ENCODE data around the gene ARPC5.

The ARPC5 gene

GRCh38 chr1:183578856-183579255 is 56.7 kb downstream of the ARPC5 start:
- Histone ChIP-seq H3K36me3 (ENCODE audit: control insufficient read depth, insufficient read depth, low read length) (no peaks in the 10 kb centered on the region), H3K9me3 (ENCODE audit: control insufficient read depth, low read length) (no peaks in the 10 kb centered on the region), H3K4me3 (ENCODE audit: insufficient read depth, low read depth, low read length, poor library complexity, severe bottlenecking) (no peak overlapping the region), H3K27ac (ENCODE audit: insufficient read depth, low read length, poor library complexity, severe bottlenecking) (no peak overlapping the region), H3K27me3 (replicated peaks; ENCODE audit: control insufficient read depth, insufficient read depth, low read length, poor library complexity, severe bottlenecking) (no peaks in the 10 kb centered on the region), H3K4me1 (ENCODE audit: control insufficient read depth, insufficient read depth, low read length, poor library complexity, severe bottlenecking) (no peaks in the 10 kb centered on the region)
- no peak for DNase-seq

DNA sequence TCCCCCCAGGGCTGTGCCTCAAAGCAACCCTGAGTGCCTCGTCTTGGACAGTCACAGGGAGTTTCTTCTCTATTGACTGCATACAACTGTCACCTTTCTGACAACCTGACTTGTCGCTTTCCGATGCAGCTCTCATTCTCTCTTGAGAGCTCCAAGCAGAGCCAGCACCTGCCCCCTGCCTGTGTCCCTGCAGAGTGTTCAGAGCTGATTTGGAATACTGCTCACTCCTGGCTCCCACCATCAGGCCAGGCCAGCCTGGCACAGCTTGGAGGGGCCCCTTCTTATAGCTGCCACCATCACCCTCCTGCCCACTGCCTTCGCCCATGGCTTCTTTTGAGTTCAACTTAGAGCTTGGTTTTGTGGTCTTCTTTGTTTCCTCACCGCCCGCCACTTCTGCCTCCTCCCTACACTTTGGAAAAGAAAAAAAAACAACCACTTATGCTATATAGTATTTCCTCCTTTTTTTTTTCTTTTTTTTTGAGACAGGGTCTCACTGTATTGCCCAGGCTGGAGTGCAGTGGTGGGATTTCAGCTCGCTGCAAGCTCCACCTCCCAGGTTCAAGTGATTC is 57.6 kb downstream of the ARPC5 start:
- Histone ChIP-seq H3K4me1 (ENCODE audit: control insufficient read depth, insufficient read depth, low read length, poor library complexity, severe bottlenecking) (no peaks in the 10 kb centered on the region), H3K27ac (ENCODE audit: insufficient read depth, low read length, poor library complexity, severe bottlenecking) (no peak overlapping the region), H3K9me3 (ENCODE audit: control insufficient read depth, low read length) (no peaks in the 10 kb centered on the region), H3K27me3 (replicated peaks; ENCODE audit: control insufficient read depth, insufficient read depth, low read length, poor library complexity, severe bottlenecking) (no peaks in the 10 kb centered on the region), H3K4me3 (ENCODE audit: insufficient read depth, low read depth, low read length, poor library complexity, severe bottlenecking) (no peak overlapping the region), H3K36me3 (ENCODE audit: control insufficient read depth, insufficient read depth, low read length) (no peaks in the 10 kb centered on the region)
- DNase-seq, result no peak

- Histone ChIP-seq H3K27me3 (replicated peaks; ENCODE audit: control insufficient read depth, insufficient read depth, low read length, poor library complexity, severe bottlenecking) (no peaks in the 10 kb centered on the region), H3K4me1 (ENCODE audit: control insufficient read depth, insufficient read depth, low read length, poor library complexity, severe bottlenecking) (no peaks in the 10 kb centered on the region), H3K9me3 (ENCODE audit: control insufficient read depth, low read length) (no peaks in the 10 kb centered on the region), H3K4me3 (ENCODE audit: insufficient read depth, low read depth, low read length, poor library complexity, severe bottlenecking) (no peak overlapping the region), H3K27ac (ENCODE audit: insufficient read depth, low read length, poor library complexity, severe bottlenecking) (no peak overlapping the region), H3K36me3 (ENCODE audit: control insufficient read depth, insufficient read depth, low read length) (no peaks in the 10 kb centered on the region)
- no peak for DNase-seq
These were observed 59.0 kb downstream of the ARPC5 start for GRCh38 chr1:183576537-183576936.

- no peak for DNase-seq
- H3K4me1 ChIP-seq (ENCODE audit: control insufficient read depth, insufficient read depth, low read length, poor library complexity, severe bottlenecking), result no peaks in the 10 kb centered on the region
- no peaks in the 10 kb centered on the region for H3K27me3 ChIP-seq (replicated peaks; ENCODE audit: control insufficient read depth, insufficient read depth, low read length, poor library complexity, severe bottlenecking)
- H3K4me3 ChIP-seq (ENCODE audit: insufficient read depth, low read depth, low read length, poor library complexity, severe bottlenecking), result no peak overlapping the region
- no peaks in the 10 kb centered on the region for H3K36me3 ChIP-seq (ENCODE audit: control insufficient read depth, insufficient read depth, low read length)
- H3K27ac ChIP-seq (ENCODE audit: insufficient read depth, low read length, poor library complexity, severe bottlenecking), result no peak overlapping the region
- H3K9me3 ChIP-seq (ENCODE audit: control insufficient read depth, low read length), result no peaks in the 10 kb centered on the region
These were observed 60.0 kb downstream of the ARPC5 start for GRCh38 chr1:183575606-183576005.

- Histone ChIP-seq H3K4me3 (ENCODE audit: insufficient read depth, low read depth, low read length, poor library complexity, severe bottlenecking) (no peak overlapping the region), H3K27me3 (replicated peaks; ENCODE audit: control insufficient read depth, insufficient read depth, low read length, poor library complexity, severe bottlenecking) (no peaks in the 10 kb centered on the region), H3K27ac (ENCODE audit: insufficient read depth, low read length, poor library complexity, severe bottlenecking) (no peak overlapping the region), H3K36me3 (ENCODE audit: control insufficient read depth, insufficient read depth, low read length) (no peaks in the 10 kb centered on the region), H3K9me3 (ENCODE audit: control insufficient read depth, low read length) (no peaks in the 10 kb centered on the region), H3K4me1 (ENCODE audit: control insufficient read depth, insufficient read depth, low read length, poor library complexity, severe bottlenecking) (peaks cover under 1% of the 10 kb centered on the region)
- DNase-seq, result no peak
These were observed 62.9 kb downstream of the ARPC5 start for GRCh38 chr1:183572721-183573120.

- no peak overlapping the region for H3K27ac ChIP-seq (ENCODE audit: insufficient read depth, low read length, poor library complexity, severe bottlenecking)
- no peaks in the 10 kb centered on the region for H3K36me3 ChIP-seq (ENCODE audit: control insufficient read depth, insufficient read depth, low read length)
- H3K27me3 ChIP-seq (replicated peaks; ENCODE audit: control insufficient read depth, insufficient read depth, low read length, poor library complexity, severe bottlenecking), result no peaks in the 10 kb centered on the region
- no peaks in the 10 kb centered on the region for H3K9me3 ChIP-seq (ENCODE audit: control insufficient read depth, low read length)
- no peak overlapping the region for H3K4me3 ChIP-seq (ENCODE audit: insufficient read depth, low read depth, low read length, poor library complexity, severe bottlenecking)
- DNase-seq, result no peak
- peaks cover 2% of the 10 kb centered on the region for H3K4me1 ChIP-seq (ENCODE audit: control insufficient read depth, insufficient read depth, low read length, poor library complexity, severe bottlenecking)
These were observed 63.8 kb downstream of the ARPC5 start for GRCh38 chr1:183571678-183572268.

Data from effector memory CD4-positive, alpha-beta T cell (primary cell).